ENCODE measurements around the gene DSG4.

Gene DSG4

DNA sequence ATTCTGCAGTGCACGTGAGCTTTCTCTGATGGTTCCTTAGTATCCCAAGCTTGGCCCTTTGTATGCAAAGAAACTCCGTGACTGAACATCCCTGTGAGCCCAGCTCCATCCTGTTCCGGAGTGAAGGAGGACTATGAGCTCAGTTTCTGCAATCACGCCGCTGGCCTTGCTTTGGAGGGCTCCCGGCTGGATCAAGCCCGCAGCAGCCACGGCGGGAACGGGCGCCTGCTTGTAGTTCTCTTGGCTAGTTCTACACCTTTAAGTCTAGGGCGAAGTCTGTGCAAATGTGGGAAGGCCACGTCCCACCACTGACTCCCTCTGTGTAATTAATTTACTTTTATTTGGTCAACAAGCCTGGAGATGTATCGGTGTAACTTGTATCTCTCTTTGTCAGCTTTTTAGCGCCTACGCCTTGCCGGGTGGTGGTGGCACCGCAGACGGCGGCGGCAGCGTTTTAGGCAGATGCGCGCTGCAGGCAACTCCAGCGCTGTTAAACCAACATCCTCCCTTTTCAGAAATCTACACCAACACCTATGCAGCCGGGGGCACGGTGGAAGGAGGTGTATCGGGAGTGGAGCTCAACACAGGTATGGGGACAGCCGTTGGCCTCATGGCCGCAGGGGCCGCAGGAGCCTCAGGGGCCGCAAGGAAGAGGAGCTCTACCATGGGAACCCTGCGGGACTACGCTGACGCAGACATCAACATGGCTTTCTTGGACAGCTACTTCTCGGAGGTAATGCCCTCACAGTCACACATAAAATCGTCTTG lies 34.3 kb downstream of the DSG4 start:
- DNase-seq = no peak

DNA sequence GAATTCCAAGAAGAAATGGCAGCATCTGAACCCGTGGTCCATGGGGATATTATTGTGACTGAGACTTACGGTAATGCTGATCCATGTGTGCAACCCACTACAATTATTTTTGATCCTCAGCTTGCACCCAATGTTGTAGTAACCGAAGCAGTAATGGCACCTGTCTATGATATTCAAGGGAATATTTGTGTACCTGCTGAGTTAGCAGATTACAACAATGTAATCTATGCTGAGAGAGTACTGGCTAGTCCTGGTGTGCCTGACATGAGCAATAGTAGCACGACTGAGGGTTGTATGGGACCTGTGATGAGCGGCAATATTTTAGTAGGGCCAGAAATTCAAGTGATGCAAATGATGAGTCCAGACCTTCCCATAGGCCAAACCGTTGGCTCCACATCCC lies 36.6 kb downstream of the DSG4 start:
- DNase-seq = no peak

DNA sequence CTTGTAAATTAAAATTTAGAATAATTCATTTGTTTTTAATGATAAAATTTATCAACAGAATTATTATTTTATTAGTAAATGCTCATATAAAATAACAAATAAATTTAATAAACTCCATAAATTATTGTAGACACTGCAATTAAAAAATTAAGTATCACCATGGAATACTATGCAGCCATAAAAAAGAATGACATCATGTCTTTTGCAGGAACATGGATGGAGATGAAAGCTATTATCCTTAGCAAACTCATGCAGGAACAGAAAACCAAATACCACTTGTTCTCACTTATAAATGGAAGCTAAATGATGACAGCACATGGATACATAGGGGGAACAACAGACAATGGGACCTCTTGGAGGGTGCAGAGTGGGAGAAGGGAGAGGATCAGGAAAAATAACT lies 41.3 kb downstream of the DSG4 start:
- no peak for DNase-seq

GRCh38 chr18:31419457-31419932 lies 42.9 kb downstream of the DSG4 start:
- no peak for DNase-seq

DNA sequence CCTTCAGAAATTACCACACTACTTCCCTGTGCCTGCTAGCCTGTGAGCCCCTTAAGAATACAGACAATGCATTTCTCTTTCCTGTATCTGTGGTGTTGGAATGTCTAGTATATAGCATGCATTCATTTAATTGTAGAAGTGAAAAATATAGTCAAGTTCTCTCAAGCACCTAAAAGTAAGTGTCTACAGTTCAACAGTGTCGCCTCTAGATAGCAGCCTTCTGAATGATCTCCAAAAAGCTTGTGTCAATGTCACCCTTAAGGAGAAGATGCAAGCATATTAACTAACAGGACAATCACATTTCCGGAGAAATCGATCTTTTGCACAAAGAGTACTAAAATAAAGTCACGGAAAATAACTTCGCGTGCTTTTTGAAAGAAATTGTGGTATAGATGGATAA lies 43.5 kb downstream of the DSG4 start:
- no peak for DNase-seq

- no peak for DNase-seq
Observed at GRCh38 chr18:31420524-31420923, 43.9 kb downstream of the DSG4 start.

DNA sequence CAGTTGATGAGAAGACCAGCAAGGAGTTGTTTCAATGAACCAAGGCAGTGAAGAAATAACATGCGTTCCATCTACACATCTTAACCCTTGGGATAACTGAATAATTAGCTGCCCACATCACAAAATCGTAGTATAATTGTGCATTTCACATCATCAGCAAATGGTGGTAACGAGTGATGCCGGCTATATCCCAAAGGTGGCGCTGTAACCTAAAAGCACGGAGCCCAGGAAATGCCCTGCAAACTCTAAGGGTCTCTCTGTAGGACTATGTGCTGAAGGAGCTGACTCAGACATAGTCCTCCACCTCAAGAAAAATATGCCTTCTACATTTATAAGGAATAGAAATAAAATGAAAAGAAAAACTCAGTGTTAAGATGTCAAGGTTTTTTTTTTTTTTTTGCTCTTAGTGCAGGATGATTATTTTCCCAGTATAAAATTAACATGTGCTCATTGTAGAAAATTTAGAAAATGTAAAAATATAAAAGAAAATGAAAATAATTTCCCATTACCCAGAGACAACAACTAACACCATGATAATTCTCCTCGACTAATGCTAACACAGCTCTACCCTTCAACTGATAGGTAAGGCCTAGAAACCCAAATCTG lies 47.9 kb downstream of the DSG4 start:
- DNase-seq = peak; percentile 17

DNA sequence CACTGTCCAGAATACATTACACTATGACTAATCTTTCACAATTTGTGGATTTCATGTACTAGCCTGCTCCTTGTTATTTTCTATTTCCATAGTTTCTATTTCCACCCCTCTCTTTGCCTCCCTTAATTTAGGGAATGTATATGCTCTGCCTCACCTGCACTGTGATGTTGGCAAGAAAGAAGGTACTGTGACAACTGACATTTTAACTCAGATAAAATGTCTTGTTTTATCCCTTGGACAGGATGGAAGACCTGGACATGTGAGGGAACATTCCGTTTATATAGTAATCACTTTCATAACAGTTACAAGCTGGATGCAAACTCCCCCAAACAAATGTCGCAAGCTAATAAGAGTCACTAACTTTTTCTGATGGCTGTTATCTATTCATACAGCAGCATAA lies 49.4 kb downstream of the DSG4 start:
- DNase-seq = no peak

GRCh38 chr18:31426871-31427406 lies 50.4 kb downstream of the DSG4 start:
- DNase-seq = no peak

DNA sequence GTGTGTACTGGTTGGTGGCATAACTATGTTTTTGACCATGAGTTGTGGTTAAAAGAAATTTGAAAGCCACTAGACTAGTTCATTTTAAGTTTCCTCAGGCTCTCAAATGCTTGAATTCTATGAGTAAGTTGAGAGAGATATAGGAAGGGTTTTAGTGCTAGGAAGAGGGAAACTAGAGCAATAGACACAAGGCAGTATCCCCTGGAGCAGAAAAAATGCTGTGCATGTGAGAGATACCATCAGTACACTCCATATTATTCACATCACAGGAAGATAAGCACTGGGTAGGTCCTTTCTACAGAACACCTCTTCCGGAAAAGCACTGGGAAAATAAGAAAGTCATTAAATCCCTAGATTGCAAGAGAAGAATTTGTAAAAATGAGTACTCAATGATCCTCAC lies 51.6 kb downstream of the DSG4 start:
- DNase-seq = no peak

DNA sequence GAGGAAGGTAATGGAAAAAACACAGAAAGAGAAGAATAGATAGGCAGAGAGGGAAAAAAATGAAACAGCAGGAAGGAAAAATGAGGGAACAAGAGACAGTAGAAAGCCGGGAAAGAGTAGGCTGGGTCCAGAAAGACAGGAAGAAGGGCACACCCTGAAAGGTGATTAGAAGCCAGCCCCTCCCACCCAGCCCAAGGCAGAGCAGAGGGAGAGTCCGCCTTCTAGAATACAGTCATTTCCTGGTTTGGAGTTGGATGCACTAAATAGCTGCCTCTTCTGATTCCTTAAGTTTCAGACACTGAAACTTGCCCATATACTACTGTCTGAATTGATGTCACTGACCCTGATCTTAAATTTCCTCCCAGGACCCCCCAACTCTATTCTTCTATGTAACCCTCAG lies 53.0 kb downstream of the DSG4 start:
- no peak for DNase-seq

DNA sequence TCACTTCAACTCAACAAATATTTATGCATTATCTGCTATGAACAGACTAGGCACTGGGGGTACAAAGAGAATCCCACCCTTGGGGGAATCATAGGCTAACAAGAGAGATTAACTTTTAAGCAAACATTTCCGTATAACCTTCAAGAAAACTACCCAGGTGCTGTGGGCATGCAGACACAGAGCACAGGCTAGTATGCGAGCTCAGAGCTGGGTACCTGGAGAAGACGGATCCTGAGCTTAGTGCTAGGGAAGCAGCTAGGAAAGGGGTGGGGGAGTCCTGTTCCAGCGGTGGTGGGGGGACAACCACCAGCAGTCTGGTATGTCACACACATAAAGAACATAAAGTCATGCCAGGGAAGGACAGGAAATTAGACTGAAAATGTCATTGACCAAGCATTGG lies 53.5 kb downstream of the DSG4 start:
- DNase-seq = no peak

GRCh38 chr18:31430554-31430953 lies 54.0 kb downstream of the DSG4 start:
- DNase-seq = no peak

GRCh38 chr18:31432316-31432715 lies 55.7 kb downstream of the DSG4 start:
- DNase-seq = no peak

DNA sequence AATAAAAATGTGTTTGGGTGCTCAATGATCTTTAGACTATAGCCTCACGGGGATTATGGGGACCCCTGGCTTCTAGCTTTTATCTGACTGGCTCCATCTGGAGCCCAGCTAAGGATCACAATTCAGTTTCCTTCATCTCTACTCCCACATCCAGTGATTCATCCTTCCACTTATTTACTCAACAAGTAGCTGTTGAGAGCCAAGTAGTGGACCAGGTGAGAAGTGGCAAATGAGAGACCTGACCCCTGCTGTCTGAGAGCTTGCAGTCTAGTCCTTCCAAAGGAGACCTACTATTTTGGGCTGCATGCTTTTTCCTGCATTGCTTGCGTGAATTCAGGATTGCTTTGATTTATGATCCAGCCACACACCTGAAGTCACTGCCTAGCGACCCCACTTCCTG lies 60.2 kb downstream of the DSG4 start:
- no peak for DNase-seq

- DNase-seq = no peak
Observed at GRCh38 chr18:31438402-31438801, 61.8 kb downstream of the DSG4 start.

- no peak for DNase-seq
Observed at GRCh38 chr18:31439807-31440325, 63.3 kb downstream of the DSG4 start.

- no peak for DNase-seq
Observed at GRCh38 chr18:31440787-31441186, 64.2 kb downstream of the DSG4 start.

DNA sequence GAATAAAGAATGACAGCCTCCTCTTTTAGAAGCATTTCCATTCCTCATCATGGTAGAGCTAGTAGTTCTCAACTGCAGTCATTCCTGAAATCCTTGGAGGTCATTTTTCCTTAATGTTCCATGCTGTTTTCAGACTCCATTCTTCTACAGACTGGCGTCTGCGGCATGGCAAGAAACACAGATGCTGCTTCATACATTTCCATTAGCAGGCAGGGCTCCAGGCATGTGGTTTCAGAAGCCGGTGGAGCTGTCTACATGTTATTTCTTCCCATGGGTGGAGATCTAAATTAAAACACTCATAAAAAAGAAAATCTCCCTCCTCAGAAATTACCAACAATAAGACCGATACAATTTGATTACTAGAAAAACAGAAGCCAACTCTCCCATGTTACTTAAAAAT lies 64.9 kb downstream of the DSG4 start:
- no peak for DNase-seq

DNA sequence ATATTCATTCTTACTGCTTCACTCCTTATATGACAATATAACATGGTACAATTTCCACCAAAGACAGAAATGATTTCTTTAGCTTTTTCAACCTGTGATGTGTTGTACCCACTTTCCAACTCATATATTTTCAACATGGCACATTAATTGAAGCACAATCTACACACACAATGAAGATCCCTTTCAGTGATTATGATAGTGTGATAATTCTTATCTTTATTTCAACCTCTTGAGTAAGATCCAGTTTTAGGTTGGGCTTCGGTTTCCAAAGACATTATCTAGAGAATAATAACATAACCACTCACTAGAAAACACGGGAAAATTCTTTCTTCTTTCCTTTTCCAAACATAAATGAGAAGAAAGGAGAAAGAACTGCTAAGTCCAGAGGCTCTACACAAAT lies 67.6 kb downstream of the DSG4 start:
- DNase-seq = no peak

GRCh38 chr18:31445908-31446307 lies 69.3 kb downstream of the DSG4 start:
- no peak for DNase-seq

GRCh38 chr18:31446854-31447253 lies 70.3 kb downstream of the DSG4 start:
- no peak for DNase-seq

GRCh38 chr18:31447530-31448191 lies 71.1 kb downstream of the DSG4 start, which contains the start of gene DSG3:
DSG3 (plus strand) TSS chr18:31447741; CDS start chr18:31447878, 137 bp downstream.
- no peak for DNase-seq

All from fibroblast of skin of back (primary cell).